ENCODE results near the gene CDK7.
A peak's percentile ranks its signal among the peaks of the same experiment; 100 is the strongest.

DNA sequence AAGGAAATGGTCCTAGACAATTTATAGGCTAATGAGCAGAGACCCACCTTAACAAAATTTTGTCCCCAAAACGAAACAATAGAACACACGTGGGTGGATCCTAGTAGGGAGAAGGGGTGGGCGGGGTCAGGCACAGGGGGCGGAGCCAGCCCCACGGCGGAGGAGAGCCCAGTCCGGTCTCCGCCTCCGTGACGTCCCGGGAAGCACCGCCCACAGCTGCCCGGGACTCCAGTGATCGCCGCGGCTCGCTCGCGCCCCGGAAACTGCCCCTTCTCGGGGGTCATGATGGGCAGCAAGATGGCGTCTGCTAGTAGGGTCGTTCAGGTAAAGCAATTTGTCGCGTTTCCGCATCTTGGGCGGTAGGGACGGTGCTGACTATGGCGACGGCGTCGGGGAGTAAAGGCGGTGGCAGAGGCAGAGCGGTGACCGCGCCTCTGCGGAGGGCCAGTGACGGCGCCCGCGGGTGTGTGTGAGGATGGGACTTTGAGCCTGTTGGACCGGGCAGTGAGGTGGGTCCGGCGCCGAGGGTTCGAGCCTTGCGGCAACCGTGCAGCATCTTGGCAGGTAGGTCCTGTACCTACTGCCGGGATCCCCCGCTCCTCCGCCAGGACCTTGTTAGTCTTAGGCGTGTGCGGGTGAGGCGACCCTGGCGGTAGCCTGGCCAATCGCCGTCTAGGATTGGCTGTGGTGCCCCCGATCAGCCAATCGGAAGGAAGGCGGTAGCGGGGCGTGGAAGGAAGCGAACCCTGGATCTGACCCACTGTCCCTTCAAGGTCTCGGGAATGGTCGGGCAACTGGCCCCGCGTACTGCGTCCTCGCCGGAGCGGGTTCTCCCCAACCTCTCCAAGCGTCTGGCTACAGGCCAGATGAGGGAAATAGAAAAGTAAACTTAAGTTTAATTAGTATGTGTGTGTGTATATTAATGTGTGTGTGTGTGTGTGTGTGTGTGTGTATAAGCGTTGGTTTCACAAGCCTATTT lies 16.8 kb upstream of the CDK7 start:
- TF ChIP-seq FOXA1 (IDR thresholded peaks at IDR 0.05) (no peak), EGR1 (IDR thresholded peaks at IDR 0.05; ENCODE audit: low read depth in 2 of 2) (peak in 1 of 2 donors; percentile 34), YY1 (IDR thresholded peaks at IDR 0.05) (peak; percentile 97), JUND (IDR thresholded peaks at IDR 0.05) (no peak), FOXA2 (IDR thresholded peaks at IDR 0.05) (no peak), TAF1 (conservative IDR thresholded peaks at IDR 0.05) (peak; percentile 75), RAD21 (IDR thresholded peaks at IDR 0.05) (peak in 1 of 2 donors; percentile 0)
- TF ChIP-seq, protein P1, sequence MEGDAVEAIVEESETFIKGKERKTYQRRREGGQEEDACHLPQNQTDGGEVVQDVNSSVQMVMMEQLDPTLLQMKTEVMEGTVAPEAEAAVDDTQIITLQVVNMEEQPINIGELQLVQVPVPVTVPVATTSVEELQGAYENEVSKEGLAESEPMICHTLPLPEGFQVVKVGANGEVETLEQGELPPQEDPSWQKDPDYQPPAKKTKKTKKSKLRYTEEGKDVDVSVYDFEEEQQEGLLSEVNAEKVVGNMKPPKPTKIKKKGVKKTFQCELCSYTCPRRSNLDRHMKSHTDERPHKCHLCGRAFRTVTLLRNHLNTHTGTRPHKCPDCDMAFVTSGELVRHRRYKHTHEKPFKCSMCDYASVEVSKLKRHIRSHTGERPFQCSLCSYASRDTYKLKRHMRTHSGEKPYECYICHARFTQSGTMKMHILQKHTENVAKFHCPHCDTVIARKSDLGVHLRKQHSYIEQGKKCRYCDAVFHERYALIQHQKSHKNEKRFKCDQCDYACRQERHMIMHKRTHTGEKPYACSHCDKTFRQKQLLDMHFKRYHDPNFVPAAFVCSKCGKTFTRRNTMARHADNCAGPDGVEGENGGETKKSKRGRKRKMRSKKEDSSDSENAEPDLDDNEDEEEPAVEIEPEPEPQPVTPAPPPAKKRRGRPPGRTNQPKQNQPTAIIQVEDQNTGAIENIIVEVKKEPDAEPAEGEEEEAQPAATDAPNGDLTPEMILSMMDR (IDR thresholded peaks at IDR 0.05; ENCODE audit: low read depth, low read length, missing input control): peak; percentile 39
- TF ChIP-seq, protein P2, sequence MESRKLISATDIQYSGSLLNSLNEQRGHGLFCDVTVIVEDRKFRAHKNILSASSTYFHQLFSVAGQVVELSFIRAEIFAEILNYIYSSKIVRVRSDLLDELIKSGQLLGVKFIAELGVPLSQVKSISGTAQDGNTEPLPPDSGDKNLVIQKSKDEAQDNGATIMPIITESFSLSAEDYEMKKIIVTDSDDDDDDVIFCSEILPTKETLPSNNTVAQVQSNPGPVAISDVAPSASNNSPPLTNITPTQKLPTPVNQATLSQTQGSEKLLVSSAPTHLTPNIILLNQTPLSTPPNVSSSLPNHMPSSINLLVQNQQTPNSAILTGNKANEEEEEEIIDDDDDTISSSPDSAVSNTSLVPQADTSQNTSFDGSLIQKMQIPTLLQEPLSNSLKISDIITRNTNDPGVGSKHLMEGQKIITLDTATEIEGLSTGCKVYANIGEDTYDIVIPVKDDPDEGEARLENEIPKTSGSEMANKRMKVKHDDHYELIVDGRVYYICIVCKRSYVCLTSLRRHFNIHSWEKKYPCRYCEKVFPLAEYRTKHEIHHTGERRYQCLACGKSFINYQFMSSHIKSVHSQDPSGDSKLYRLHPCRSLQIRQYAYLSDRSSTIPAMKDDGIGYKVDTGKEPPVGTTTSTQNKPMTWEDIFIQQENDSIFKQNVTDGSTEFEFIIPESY (IDR thresholded peaks at IDR 0.05): no peak
- TF ChIP-seq, protein P3, sequence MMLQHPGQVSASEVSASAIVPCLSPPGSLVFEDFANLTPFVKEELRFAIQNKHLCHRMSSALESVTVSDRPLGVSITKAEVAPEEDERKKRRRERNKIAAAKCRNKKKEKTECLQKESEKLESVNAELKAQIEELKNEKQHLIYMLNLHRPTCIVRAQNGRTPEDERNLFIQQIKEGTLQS (IDR thresholded peaks at IDR 0.05): no peak
- TF ChIP-seq, protein P4, sequence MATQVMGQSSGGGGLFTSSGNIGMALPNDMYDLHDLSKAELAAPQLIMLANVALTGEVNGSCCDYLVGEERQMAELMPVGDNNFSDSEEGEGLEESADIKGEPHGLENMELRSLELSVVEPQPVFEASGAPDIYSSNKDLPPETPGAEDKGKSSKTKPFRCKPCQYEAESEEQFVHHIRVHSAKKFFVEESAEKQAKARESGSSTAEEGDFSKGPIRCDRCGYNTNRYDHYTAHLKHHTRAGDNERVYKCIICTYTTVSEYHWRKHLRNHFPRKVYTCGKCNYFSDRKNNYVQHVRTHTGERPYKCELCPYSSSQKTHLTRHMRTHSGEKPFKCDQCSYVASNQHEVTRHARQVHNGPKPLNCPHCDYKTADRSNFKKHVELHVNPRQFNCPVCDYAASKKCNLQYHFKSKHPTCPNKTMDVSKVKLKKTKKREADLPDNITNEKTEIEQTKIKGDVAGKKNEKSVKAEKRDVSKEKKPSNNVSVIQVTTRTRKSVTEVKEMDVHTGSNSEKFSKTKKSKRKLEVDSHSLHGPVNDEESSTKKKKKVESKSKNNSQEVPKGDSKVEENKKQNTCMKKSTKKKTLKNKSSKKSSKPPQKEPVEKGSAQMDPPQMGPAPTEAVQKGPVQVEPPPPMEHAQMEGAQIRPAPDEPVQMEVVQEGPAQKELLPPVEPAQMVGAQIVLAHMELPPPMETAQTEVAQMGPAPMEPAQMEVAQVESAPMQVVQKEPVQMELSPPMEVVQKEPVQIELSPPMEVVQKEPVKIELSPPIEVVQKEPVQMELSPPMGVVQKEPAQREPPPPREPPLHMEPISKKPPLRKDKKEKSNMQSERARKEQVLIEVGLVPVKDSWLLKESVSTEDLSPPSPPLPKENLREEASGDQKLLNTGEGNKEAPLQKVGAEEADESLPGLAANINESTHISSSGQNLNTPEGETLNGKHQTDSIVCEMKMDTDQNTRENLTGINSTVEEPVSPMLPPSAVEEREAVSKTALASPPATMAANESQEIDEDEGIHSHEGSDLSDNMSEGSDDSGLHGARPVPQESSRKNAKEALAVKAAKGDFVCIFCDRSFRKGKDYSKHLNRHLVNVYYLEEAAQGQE (IDR thresholded peaks at IDR 0.05): peak; percentile 85

Measured in liver (tissue), 3 donors.